NCI-H748 treated with DMSO at 0.1 percent for 48 hours (cell line): ENCODE results near the gene LTF.
"Not testable (repeated sequence)": the region's sequence is repeated elsewhere in the genome, so short reads cannot be mapped to it uniquely, and the experiment has no call there.

Experiments used
- DNase-seq: peaks from one replicate; lab custom pipeline; 2025; lab: John Stamatoyannopoulos, UW

Gene LTF

DNA sequence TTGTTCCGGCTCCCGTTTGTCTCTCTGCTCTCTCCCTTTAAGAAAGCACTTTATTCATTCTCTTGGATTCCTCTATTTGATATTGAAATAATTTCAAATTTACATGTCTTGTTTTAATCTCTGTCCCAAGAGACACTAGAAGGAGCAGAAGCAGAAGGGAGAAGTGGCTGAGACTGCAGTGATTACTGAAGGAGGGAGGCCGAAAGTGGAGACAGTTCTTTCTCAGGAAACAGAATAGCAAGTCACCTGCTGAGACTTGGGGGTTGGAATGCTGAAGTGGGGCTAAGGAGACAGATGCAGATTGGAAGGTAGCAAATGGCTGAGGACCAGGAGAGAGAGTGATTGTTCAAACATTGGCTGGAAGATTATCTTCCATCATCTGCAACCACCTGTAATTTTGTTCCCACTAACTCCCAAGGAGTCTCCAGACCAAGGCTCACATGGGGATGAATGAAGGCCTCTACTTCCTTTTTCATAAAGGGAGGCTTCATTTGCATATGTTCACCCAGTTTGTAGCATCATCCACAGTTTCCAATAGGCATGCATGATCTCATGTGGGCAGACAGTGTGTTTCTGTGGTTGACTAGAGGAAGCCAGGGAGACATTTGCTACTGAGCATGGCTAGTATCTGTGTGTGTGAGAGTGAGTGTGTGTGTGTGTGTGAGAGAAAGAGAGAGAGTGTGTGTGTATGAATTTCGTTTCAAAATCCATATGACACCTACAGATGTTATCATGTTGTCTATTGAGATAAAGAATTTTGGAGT lies 24.0 kb downstream of the LTF start:
- DNase-seq = no peak

DNA sequence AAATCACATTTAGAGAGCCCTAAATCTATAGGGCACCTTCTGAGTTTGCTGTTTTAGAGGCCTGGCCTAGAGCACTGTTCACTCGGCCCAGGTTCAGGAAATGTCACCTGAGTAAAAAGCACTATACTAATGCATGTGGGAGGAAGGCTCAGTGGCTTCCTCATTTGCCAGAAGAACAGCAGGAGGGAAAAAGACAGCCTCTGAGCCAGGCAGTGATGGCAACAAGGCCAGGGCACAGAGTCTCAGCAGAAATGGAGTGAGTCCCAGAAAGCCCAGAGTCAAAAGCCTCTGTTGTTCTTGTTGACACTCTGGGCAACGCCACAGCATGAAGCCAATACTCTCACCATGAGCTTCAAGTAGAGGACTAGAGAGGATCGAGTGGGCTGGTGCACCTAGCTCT lies 25.9 kb downstream of the LTF start:
- no peak for DNase-seq

DNA sequence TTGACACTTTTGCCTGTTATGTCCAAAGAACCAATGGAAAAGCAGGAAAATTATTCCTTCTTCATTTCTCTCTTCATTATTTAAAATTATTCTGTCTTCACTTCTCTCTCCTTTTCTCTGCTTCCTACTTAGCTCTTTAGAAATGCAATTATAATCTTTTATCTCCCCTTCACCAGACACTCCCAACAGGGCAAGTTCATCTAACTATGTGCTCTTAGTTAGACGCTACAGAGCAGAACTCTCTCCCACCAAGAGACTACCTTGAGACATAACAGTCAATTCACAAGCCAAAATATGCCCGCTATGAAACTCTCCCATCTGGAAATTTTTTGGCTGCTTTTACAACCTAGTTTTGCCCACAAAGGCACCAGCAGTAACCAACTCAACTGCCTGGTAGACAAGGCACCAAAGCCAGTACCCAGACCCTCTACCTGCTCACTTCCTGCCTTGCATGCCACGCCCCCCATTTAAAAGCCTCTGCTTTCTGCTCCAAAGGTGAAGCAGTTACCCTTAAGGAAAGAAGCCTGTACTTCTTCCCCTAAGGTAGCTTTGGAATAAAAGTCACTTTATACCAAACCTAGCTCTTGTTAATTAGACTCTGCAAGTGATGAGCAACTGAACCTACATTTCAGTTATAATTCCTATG lies 29.5 kb downstream of the LTF start:
- no peak for DNase-seq

DNA sequence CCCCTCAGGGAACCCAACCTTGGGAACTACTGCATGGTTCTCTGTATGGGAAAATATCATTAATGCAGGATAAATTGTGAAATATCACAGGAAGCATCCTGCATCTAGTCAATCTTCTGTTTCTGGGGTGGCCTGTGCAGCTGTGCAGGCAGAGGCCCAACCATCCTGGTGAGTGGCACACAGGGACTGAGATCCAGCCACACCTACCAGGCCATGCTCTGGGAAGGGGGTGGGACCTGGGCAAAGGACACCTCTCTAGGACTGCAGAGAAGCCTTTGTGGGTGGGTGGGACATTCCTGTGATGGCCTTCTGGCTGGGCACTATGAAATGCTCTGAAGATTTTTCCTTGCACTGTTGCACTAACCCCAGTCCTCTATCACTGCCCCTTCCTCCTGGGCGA lies 30.9 kb downstream of the LTF start:
- DNase-seq = no peak

DNA sequence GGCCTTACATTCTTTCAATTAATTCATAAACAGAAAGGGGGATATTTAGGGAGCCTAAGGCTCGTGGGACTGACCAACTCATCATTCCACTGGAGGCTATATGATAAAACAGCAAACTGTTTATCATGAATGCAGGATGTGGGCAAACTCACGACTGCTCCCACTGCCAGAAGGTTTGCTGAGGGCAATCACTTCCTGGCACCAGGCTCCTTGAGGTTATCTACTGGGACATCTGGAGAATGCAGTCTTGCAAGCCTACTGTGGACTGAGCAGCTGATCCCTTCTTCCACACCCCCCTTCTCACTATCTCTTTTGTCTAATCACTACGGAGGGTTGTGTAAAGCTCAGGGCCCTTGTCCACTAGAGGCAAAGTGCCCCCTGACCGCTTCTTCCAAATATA lies 31.6 kb downstream of the LTF start:
- DNase-seq = not testable (repeated sequence)

DNA sequence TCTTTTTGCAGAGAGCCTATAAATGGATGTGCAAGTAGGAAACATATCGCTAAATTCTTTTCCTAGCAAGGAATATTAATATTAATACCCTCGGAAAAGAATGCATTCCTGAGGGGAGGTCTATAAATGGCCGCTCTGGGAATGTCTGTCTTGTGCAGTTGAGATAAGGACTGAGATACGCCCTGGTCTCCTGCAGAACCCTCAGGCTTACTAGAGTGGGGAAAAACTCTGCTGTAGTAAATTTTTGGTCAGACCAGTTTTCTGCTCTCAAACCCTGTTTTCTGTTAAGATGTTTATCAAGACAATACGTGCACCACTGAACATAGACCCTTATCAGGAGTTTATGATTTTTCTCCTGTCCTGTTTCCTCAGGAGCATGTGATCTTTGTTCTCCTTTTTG lies 32.8 kb downstream of the LTF start:
- DNase-seq = not testable (repeated sequence)

DNA sequence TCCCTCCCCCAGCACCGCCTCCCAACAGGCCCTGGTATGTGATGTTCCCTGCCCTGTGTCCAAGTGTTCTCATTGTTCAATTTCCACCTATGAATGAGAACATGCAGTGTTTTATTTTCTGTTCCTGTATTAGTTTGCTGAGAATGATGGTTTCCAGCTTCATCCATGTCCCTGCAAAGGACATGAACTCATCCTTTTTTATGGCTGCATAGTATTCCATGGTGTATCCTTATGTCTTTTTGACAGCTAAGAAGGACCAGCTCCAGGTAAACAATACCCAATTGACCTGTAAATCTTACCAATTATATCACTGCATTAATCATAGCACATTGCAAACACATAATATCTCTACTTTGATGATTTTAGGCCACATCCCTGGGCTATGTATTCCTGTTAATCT lies 33.8 kb downstream of the LTF start:
- not testable (repeated sequence) for DNase-seq

DNA sequence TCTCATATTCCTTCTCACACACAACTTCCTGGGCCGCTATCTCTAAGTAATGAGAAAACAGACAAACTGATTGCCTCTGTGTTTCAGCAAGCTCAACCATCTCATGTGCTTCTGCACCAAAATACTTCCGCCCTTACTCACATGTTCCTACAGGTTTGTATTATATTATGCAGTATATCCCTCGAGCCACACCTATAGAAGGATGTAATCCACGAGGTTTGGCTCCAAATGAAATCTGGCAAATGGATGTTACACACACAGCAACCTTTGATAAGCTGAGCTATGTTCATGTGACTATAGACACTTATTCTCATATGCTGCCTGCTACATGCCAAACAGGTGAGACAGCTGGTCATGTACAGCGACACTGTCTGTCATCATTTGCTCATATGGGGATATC lies 35.0 kb downstream of the LTF start:
- DNase-seq = no peak

DNA sequence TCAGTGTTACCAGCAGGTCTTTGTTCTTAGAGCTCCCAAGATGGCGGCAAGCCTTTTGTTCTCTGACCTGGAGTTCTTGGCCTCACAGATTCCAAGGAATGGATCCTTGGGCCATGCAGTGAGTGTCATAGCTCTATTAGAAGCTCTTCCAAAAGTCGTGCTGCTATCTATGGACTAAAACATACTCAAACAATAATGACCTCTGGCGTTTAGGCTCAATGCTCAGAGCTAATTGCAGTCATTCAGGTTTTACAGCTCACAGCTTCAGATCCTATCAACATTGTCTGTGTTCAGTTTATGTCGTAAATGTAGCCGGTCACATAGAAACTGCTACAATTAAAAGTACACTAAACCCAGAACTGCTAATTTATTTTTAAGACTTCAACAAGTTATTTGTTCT lies 35.5 kb downstream of the LTF start:
- no peak for DNase-seq

DNA sequence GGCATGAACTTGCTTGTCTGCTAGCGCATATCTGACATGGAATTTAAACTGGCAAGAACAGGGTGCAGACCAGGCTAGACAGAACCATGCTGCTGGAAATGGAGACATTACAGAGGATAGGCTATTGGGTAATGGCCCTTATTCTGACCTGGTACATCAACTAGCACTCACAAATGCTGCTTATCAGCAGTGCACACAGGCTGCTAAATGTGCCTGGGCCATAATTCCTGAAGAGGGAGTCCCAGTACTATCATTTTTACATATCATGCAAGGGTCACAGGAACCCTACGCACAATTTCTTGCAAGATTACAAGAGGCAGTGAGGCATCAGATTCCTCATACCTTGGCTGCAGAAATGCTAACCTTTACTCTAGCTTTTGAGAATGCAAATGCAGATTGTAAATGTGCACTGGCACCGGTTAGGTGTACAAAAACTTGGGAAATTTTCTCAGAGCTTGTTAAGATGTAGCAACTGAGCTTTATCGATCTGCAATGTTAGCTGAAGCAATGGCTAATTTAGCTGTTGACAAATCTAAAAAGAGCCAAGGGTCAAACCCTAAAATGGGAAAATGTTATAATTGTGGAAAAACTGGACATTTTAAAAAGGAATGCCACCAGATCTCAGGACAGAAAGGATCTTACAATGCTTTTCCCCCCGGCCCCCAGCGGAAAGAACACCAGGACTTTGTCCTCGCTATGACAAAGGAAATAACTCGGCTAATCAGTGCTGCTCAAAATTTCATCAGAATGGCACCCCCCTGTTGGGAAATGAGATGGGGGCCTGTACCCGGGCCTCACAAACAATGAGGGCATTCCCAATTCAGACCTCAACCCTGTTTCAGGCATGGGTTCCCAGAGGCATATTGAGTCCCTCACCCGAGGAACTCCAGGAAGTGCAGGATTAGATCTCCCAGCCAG lies 36.5 kb downstream of the LTF start:
- no peak for DNase-seq

DNA sequence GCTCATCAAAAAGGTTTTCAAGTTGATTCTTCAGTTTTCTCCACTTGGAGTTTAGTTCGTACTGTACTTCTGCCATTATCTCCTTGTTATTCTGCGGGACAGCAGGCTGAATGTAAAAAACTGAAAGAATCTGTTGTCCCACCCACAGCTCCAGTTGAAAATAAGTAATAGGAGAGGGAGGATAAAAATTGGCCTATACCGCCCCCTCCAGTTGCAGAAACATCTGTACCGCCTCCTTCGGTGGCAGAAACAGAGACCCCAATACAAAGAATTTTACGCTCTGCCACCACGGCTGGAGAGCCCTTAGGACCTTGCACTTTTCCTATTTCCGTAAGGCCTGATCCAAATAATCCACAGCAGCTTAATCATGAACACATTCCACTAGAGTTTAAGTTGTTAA lies 37.3 kb downstream of the LTF start:
- DNase-seq = not testable (repeated sequence)

DNA sequence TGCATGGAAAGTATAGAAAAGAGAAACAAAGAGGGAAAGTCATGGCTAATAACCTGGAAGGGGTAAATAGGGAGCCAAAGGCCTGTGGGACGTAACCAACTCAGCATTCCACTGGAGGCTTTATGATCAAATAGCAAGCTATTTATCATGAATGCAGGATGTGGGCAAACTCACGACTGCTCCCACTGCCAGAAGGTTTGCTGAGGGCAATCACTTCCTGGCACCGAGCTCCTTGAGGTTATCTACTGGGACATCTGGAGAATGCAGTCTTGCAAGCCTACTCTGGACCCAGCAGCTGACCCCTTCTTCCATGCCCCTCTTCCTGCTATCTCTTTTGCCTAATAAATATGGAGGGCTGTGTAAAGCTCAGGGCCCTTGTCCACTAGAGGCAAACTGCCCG lies 38.2 kb downstream of the LTF start:
- DNase-seq = not testable (repeated sequence)

DNA sequence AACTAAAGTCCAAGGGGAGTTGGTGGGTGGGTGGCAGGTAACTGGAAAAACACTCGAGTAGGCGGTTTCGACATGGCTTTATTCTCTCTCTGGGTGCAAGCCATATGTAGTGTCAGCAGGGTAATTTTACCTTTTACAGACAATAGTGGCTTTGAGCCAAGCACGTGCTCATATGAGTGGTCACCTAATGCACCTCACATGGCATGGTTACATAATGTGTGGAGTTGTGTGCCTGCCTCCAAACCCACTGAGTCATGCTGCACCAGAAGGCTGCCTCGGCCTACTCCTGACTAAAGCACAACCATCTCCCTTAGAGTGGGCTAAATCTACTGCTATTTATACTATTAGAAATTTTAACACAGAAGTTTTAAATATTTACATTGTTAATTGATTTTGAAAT lies 41.1 kb downstream of the LTF start:
- DNase-seq = no peak

DNA sequence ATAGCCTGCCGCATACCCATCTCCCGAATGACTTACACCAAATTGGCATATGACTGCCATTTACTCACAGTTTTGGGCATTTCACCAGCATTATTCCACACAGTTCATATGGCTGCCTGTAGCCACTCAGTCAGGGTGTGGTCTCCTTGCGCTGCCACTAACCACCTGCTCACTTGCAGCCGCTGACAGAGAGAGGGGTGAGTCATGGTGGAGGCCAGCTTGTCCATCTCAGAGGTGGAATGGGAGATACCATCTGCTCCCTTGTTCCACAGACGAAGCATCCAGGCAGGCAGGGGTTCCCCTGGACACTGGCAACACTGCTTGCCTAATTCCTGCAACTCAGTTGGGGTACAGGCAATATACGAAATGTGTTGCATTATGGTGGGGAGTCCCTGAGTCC lies 42.1 kb downstream of the LTF start:
- no peak for DNase-seq

DNA sequence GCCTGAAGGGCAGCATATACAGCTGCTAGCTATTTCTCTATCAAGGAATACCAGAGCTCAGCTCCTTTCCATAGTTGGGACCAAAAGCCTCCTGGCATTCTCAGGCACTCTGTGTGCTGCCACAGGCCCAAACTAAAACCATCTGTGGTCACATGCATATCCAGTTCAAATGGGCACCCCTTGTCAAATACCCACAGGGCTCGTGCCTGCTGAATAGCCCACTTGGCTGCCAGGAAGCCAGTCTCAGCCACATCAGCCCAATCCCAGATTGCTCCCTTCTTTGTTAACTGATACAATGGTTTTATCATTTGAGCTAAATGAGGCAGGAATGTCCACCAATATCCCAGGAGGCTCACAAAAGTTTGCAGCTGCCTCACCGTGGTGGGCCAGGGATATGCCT lies 43.8 kb downstream of the LTF start:
- DNase-seq = no peak

DNA sequence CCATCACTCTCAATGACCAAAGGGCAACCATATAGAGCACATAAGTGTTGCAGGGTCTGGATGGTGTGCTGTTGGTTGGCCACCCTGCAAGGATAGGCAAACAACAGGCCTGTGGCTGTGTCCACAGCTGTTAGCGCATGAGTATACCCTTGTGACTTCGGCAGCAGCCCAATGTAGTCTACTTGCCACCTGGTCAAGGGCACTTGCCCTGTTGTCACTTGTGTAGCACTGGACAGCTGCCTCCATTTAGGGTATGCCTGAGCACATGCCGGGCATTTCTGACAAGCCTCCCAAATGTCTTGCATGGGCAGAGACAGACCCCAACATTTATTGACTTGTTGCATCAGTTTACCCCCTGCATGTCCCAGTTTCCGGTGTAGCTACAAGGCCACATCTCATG lies 44.9 kb downstream of the LTF start:
- no peak for DNase-seq

DNA sequence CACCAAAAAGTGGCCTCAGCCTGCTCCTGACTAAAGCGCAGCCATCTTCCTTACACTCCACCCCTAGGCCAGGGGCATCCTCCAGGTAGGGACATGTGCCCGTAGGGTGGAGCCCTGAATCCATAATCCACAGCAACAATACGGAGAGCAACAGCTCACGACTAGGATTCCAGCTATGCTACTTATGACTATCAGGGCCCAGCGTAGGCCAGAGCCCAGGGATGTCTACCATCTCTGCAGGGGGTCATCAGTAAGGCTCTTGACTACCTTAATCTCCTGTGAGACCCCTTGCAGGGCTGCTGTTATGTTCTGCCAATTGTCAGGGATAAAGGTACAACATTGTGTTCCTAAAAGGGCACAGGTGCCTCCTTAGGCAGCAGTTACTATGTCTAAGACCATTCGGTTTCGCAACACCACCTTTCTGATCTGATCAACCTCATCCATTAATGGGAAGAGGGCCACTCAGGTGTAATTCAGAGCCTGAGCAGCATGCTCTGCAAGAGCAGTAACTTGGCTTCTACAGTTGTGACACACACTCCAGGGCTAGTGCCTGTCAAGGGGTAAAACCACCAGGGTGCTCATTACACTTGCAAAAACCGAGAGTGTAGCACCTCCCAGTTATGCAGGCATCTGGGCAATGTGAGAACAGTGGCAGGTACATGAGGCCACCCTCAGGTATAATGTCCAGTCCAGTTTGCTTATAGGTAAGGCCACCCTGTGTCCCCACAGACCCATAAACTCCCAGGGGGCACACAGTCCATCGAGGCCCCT lies 46.7 kb downstream of the LTF start:
- no peak for DNase-seq

DNA sequence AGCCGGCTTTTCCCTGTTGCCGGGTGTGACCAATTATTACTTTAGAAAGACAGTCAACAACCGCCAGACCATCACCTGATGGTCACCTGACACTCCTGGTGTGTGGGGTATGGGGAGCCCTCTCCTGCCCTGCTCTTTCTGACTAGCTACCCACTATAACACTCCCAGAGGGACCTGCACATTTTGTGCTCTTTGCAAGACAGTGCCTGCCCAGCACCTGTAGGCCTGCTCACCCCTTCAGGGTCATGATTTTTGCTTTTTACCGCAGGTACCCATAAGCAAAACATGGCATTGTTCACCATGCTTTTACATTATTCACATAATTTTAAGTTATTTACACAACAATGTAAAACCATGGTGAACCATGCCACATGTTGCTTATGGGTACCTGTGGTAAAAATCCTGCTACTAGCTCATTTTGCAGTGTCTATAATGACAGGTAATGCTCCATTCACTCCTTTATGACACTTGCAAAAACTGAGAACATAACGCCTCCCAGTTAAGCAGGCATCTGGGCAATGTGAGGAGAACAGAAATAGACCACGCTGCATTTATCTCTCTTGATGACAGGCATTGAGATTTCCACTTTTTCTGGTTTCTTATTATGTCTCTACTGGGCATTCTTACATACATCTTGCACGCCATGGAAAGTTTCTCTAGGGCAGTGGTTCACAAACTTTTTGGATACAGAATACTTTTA lies 47.7 kb downstream of the LTF start:
- peak; percentile 46 for DNase-seq

DNA sequence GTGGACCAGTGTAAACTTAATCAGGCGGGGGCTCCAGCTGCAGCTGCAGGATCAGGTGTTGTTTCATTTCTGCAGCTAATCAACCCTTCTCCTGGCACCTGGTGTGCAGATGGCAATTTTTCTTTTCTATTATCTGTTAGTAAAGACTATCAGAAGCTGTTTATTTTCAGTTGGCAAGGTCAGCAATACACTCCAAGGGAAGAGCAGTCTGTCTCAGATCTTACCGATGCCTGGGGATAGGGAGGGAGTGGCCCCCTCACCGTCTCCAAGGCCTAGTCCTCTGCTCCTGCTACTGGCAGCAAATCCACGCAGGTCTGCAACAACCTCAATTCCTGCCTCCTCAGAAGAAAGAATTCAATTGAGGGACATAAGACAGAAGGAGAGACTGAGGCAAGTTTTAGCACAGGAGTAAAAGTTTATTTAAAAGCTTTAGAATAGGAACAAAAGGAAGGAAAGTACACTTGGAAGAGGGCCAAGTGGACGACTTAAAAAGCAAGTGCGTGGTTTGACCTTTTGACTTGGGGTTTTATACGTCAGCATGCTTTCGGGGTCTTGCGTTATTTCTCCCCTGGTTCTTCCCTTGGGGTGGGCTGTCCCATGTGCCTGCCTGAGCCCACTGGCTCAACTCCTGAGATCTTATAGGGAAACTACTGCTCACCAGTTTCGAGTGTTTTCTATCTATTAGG lies 48.4 kb downstream of the LTF start:
- DNase-seq = peak; percentile 83

DNA sequence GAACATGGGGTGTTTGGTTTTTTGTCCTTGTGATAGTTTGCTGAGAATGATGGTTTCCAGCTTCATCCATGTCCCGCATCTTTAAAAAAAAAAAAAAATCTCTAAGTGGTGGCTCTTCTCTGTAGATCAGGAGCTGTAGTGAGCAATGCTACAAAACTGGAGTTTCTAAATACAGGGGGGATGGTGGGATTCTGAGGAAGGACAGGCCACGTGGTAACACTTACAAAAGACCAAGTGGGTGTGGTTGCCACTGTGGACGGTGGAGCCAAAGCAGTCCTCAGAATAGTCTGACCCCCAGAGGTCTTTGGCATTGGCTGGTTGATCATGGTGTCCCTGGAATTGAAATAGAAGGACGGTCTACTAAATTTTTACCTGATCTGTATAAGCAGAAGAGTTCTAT lies 50.0 kb downstream of the LTF start:
- no peak for DNase-seq

DNA sequence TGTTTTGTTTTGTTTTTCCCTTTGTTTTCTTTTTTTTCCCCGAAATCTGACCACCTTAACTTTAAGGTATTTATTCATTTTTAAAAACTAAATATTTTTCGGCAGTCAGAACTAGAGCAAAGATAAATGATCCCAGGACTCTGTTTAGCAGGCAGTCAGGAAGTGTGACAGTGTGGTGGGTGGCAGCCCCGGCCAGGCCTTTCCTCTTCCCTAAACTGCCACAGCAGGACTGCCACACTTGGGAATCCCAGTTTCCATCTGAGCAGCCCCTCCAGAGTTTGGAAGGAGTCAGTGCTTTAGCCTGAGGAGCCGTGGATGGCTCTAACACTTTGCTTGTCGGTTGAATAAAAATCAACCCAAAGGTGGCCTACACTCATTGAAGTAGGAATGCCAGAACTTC lies 50.8 kb downstream of the LTF start:
- DNase-seq = no peak
